COLO829 (cell line): ENCODE data around the gene MRPL38.
A peak's percentile ranks its signal among the peaks of the same experiment; 100 is the strongest.
"Not testable (repeated sequence)": the region's sequence is repeated elsewhere in the genome, so short reads cannot be mapped to it uniquely, and the experiment has no call there.

ENCODE experiments used
- DNase-seq: peaks from one replicate; pipeline ENCODE4 v3.0.0; 2012; ENCODE audit warnings: low spot score

The MRPL38 gene

GRCh38 chr17:75896415-75897159 lies 8.1 kb downstream of the MRPL38 start, which contains the start of gene TRIM65:
Gene TRIM65 (minus strand): TSS chr17:75896951. CDS start chr17:75896937, 14 bp downstream.
- peak; percentile 56 for DNase-seq

DNA sequence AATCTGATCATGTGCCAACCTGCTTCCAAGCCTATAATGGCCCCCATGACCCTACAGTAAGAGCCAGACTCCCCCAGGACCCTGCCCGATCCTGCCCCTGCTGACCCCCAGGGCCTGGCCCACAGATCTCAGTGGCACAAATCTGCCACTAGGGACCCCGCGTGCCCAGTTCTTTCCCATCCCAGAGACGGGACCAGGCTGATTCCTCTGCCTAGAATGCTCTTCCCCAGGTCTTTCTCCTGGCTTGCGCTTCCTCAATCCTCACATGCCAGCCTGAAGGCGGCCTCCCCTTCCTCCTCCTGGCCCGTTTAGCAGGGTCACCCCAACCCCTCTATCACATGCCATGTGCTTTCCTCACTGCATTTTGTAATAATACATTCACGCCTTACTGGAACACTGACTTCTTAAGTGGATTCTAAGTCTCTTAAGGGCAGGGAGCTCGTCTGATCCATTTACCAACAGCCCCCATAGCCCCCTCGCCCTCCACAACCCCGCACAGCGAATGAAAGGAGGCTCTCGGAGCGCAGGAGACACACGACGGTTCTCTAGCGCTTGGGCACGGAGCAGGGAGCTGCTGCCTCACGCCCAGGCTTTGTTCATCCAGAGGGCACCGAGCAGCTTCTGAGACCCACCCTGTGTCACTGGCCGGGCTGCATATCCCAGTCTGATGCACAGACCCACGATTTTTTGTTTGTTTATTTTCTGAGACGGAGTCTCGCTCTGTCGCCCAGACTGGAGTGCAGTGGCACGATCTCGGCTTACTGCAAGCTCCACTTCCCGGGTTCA lies 9.1 kb downstream of the MRPL38 start:
- no peak for DNase-seq

- DNase-seq = no peak
Measured at GRCh38 chr17:75894049-75894733, 10.5 kb downstream of the MRPL38 start.

DNA sequence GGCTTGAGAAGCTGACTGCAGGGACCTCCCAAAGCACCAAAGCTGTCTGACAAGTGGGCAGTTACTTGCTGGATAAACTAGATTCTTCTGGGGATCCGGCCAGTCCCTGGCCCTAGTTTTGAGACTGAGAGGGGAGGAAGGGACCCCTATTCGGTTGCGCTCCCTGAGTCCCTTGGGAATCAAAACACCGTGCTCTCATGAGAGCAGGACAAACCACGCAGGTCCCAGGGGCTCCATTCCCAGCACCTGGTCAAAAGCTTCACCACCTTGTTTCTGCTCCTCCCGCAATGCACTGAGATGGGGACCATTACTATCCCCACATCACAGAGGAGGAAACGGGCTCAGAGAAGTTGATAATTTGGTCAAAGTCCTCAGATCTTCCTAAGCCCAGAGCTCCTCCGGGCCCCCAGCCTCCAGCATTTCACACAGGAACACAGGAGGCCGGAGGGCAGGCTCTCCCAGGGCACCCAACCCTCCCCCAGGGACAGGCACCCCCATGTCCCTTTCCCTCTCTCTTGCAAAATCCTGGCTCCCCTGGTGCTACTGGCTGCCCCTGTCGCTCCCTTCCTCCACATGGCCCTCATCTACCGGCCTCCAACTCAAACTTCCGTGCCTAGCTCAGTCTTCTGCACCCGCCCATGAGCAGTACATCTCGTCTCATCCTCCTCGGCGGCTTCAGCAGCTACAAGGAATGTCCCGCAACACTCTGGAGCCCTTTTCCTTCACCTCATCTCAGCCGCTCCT lies 11.2 kb downstream of the MRPL38 start:
- no peak for DNase-seq

DNA sequence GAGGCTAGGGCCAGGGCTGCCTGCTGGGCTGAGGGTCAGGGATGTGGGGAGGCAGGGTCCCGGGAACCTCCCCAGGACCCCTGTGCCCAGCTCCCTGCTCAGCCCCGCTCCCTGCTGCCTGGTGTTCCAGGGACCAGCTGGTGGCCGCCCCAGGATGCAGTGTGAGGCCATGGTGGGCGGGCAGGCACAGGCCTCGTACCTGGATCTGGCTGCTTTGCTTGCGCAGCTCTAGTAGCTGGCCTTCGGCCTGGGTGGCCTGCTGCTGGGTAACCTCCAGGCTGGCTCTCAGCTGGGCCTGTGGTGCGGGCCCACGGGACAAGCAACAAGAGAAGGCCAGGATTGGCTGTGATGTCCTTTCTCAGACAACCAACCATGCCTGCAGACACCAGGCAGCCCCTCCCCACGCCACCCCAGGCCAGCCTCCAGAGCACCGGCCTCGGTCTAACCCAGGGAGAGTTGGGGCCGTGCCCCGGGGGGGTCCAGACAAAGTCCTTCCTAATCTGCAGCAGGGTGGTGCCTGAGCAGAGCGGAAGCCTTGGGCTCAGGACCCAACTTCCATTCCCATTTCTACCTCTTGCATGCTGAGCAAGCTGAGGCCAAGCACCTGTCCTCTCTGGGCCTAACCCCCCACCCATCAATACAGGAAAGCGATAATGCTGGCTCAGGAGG lies 12.0 kb downstream of the MRPL38 start:
- no peak for DNase-seq

GRCh38 chr17:75891605-75892555 lies 12.8 kb downstream of the MRPL38 start:
- DNase-seq = no peak

DNA sequence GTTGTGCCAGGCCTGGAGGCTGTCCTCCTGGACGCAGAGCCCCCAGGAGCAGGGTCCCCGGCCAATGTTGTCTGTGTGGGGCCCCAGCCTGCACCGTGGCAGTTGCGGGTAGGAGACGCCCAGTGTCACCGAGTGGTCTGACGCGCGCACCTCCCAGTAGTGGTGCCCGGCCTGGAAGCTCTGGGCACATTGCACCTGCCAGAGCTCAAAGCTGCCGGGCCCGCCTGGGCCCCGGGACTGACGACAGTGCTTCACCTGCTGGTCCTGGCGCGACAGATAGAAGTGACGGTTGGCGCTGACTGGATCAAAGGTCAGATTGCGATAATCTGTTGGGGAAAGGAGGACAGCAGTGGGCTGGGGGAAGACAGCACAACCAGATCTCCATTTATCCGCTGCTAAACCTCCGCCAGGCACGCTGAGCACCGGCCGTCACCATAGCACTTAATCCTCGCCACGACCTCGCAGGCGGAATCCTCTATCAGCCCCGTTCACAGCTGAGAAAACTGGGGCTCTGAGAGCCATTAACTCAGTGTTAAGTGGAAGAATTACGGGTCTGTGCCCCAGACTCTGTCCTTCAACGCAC lies 13.6 kb downstream of the MRPL38 start:
- DNase-seq = no peak

DNA sequence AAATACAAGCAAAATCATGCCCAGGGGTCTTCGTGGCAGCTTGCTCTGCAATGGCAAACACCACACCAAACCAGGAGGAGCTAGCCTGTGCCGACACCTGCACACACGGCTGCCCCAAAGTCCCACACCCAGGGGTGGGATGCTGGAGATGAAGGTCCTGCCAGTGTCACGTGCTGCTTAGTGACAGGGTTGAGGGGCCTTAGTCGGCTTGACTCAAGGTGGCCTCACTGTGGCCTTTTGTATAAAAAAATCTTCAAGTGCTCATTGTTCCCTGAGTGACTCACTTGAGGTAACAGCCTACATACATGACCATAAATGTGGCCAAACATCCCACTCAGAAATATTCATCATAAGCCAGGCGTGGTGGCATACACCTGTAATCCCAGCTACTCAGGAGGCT lies 15.2 kb downstream of the MRPL38 start:
- DNase-seq = no peak

DNA sequence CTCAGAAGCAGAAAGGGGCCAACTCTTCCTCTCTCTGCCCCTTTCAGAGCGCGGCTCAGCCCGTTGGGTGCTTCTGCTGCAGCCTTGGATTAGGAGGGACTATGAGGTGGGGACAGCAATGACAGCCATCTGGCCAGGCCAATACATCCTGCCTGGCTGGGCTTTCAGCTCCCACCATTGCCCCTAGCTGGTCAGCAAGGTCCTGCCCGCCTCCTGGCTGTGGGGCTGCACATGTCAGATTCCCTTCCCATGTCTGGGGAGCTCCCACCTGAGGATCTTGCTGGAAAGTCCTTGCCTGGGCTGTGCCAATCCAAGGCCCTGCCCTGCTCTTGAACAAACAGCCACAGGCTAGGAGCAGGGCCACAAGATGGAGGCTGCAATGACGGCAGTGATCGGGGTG lies 16.2 kb downstream of the MRPL38 start:
- DNase-seq = no peak

DNA sequence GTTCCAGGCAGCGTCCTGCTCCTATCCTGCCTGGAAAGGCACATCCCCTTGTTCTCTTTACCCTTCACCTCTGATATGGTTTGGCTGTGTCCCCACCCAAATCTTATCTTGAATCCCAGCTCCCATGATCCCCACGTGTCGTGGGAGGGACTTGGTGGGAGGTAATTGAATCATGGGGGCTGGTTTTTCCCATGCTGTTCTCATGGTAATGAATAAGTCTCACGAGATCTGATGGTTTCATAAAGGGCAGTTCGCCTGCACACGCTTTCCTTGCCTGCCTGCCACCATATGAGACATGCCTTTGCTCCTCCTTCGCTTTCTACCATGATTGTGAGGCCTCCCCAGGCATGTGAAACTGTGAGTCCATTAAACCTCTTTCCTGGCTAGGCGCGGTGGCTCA lies 18.8 kb downstream of the MRPL38 start:
- not testable (repeated sequence) for DNase-seq

DNA sequence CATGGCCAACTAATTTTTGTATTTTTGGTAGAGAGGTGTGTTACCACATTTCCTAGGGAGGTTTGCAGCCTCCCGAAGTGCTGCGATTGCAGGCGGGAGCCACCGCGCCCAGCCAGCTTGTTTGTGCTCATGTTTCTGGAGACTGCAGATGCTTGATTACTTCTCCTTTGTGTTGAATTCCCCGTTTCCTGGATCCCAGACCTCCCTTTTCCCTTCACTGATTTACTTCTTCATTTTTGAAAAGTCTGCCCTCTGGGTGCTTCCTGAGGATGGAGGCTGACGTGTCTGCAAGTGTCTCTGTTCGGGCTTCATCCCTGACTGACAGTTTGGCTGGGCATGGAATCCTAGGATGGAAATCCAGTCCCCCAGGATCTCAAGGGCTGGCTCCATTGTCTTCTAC lies 19.3 kb downstream of the MRPL38 start:
- DNase-seq = no peak

- DNase-seq = no peak
Measured at GRCh38 chr17:75881678-75882454, 22.8 kb downstream of the MRPL38 start.

GRCh38 chr17:75880266-75880665 lies 24.4 kb downstream of the MRPL38 start:
- DNase-seq = no peak

- no peak for DNase-seq
Measured at GRCh38 chr17:75878174-75878998, 26.3 kb downstream of the MRPL38 start, which contains the start of gene TRIM47. Gene TRIM47 (minus strand): TSS chr17:75878581. CDS start chr17:75878548, 33 bp downstream.

DNA sequence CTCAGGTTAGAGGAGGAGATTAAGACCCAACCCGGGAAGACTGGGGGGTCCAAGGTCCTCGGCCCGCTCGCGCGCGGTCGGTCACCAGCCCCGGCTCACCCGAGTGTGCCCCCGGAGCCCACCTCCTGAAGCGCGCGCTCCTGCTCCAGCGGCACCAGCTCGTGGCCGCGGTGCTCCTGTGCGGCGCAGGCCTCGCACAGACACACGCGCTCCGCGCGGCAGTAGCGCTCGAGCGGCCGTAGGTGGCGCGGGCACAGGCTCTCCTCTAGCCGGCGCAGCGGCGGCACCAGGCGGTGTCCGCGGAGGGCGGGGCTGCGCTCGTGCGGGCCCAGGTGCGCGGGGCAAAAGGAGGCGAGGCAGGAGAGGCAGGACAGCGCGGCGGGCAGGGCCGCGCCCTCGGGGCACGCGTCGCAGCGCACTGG lies 26.9 kb downstream of the MRPL38 start:
- DNase-seq = no peak

- DNase-seq = peak; percentile 89
Measured at GRCh38 chr17:75876938-75877751, 27.5 kb downstream of the MRPL38 start.
